HG02938 (cell line): ENCODE data around the gene ERVK3-1.
A peak's percentile ranks its signal among the peaks of the same experiment; 100 is the strongest.
"Not testable (repeated sequence)": the region's sequence is repeated elsewhere in the genome, so short reads cannot be mapped to it uniquely, and the experiment has no call there.

Source experiments
- ATAC-seq: cut with Tn5 transposase; IDR thresholded peaks from one replicate; pipeline ENCODE4 v1.9.1; 2021; ENCODE audit warnings: mild to moderate bottlenecking, moderate library complexity; ENCODE audit not compliant: unreplicated experiment

The ERVK3-1 gene

GRCh38 chr19:58338825-58339558, 33.8 kb downstream of the ERVK3-1 start:
- no peak for ATAC-seq

GRCh38 chr19:58345558-58345957, 40.4 kb downstream of the ERVK3-1 start:
- ATAC-seq, result no peak

- ATAC-seq, result peak; percentile 67
Observed at GRCh38 chr19:58346961-58347929, 42.1 kb downstream of the ERVK3-1 start.

- ATAC-seq, result not testable (repeated sequence)
Observed at GRCh38 chr19:58348080-58348479, 42.9 kb downstream of the ERVK3-1 start.

GRCh38 chr19:58349590-58349989, 44.4 kb downstream of the ERVK3-1 start:
- no peak for ATAC-seq

GRCh38 chr19:58350001-58350861, 45.1 kb downstream of the ERVK3-1 start:
- ATAC-seq, result no peak

- no peak for ATAC-seq
Observed at GRCh38 chr19:58350871-58351557, 45.8 kb downstream of the ERVK3-1 start.

- no peak for ATAC-seq
Observed at GRCh38 chr19:58351558-58351878, 46.3 kb downstream of the ERVK3-1 start.

- no peak for ATAC-seq
Observed at GRCh38 chr19:58351990-58352755, 47.0 kb downstream of the ERVK3-1 start.

GRCh38 chr19:58352760-58353671, 47.8 kb downstream of the ERVK3-1 start, which contains the start of gene A1BG:
Gene A1BG, minus strand, starts transcription at chr19:58353492. Its CDS starts 55 bp downstream, at chr19:58353437.
- no peak for ATAC-seq

GRCh38 chr19:58353717-58354477, 48.7 kb downstream of the ERVK3-1 start:
- no peak for ATAC-seq

- no peak for ATAC-seq
Observed at GRCh38 chr19:58354478-58355030, 49.4 kb downstream of the ERVK3-1 start.

- no peak for ATAC-seq
Observed at GRCh38 chr19:58355215-58355796, 50.1 kb downstream of the ERVK3-1 start.

- ATAC-seq, result no peak
Observed at GRCh38 chr19:58355908-58356765, 51.0 kb downstream of the ERVK3-1 start.

- ATAC-seq, result no peak
Observed at GRCh38 chr19:58356766-58357480, 51.7 kb downstream of the ERVK3-1 start.
